GM23338 (cell line): Measurements from ENCODE around the gene UTS2. TPM values are rescaled to one million over a fixed set of nuclear protein-coding genes. Genes with fewer than 3 reads are reported as not detected.

ENCODE experiments used
- CREB1 ChIP-seq: fragments of 250-450 bp; sonication (Bioruptor Pico); IDR thresholded peaks from 2 replicates; pipeline ENCODE4 v1.5.0; 2020; ENCODE audit warnings: low read depth, mild to moderate bottlenecking, moderate library complexity
- EZH2 ChIP-seq: fragments of 200-600 bp; sonication (generic); IDR thresholded peaks from one replicate; pipeline ENCODE4 v1.8.0; 2017; ENCODE audit warnings: antibody characterized with exemption, mild to moderate bottlenecking, low read depth; ENCODE audit not compliant: unreplicated experiment
- JUNB ChIP-seq: IDR thresholded peaks from one replicate; pipeline ENCODE4 v1.6.1; 2016; ENCODE audit warnings: antibody characterized with exemption; ENCODE audit not compliant: unreplicated experiment
- NANOG ChIP-seq: IDR thresholded peaks from 2 replicates; pipeline ENCODE4 v1.6.1; 2016; ENCODE audit warnings: antibody characterized with exemption, borderline replicate concordance
- POLR2AphosphoS5 ChIP-seq: IDR thresholded peaks from 2 replicates; pipeline ENCODE4 v1.6.1; 2016; ENCODE audit warnings: antibody characterized with exemption, low read depth
- STAT1 ChIP-seq: IDR thresholded peaks from one replicate; pipeline ENCODE4 v1.6.1; 2016; ENCODE audit warnings: antibody characterized with exemption; ENCODE audit not compliant: unreplicated experiment
- ZNF114 ChIP-seq: fragments of 250-450 bp; sonication (Bioruptor Pico); IDR thresholded peaks from 2 replicates; pipeline ENCODE4 v1.5.0; 2020; ENCODE audit warnings: mild to moderate bottlenecking, moderate library complexity
- polyA plus RNA-seq: library from polyadenylated mRNA; unstranded; fragments of >200 nt; fragmentation: Nextera tagmentation; extraction: Ambion mirVana; gene quantifications from 2 replicates; pipeline ENCODE4 v1.2.1, GENCODE V29; 2016
- total RNA-seq: library from RNA; depleted of rRNA; stranded (reverse); fragments of >200 nt; shearing (Covaris generic); gene quantifications from 2 replicates; pipeline ENCODE4 v1.2.3, GENCODE V29; 2014
- TF ChIP-seq, protein P1 (sequence below): fragments of 250-450 bp; sonication (Bioruptor Pico); IDR thresholded peaks from 2 replicates; pipeline ENCODE4 v1.5.0; 2020; ENCODE audit warnings: mild to moderate bottlenecking, moderate library complexity
- TF ChIP-seq, protein P2 (sequence below): IDR thresholded peaks from 2 replicates; pipeline ENCODE4 v1.6.1; 2016; ENCODE audit warnings: antibody characterized with exemption
- TF ChIP-seq, protein P3 (sequence below): IDR thresholded peaks from one replicate; pipeline ENCODE4 v1.6.1; 2018; ENCODE audit warnings: antibody characterized with exemption; ENCODE audit not compliant: unreplicated experiment

The UTS2 gene
- total and polyA plus RNA-seq, 2 experiments from 2014 or later, result not detected

DNA sequence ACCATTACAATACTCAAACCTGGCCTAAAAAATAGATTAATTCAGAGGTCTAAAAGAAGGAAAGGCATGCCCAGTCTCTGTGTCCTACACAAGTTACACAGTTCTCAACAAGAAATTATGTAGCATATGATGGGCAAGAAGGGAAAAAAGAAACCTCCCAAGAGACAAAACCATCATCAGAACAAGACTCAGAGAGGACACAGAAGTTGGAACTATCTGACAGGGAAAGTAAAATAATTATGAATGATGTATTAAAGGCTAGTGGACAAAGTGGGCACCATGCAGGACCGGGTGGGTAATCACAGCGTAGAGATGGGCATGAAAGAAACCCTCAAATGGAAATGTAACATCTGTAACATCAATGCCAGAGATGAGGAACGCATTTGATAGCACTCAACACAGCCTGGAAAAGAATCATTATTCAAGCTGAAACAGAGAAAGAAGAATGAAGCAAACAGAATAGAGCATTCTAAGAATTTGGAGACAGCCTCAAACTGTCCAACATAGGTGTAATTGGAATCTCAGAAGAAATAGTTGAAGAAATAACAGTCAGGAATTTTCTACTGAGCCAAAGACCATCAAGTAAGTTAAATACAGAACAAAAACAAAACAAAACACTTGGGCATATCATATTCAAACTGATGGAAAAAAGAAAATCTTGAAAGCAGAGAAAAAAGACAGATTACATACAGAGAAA is 39.0 kb downstream of the UTS2 start (continued):
- TF ChIP-seq, protein P1, sequence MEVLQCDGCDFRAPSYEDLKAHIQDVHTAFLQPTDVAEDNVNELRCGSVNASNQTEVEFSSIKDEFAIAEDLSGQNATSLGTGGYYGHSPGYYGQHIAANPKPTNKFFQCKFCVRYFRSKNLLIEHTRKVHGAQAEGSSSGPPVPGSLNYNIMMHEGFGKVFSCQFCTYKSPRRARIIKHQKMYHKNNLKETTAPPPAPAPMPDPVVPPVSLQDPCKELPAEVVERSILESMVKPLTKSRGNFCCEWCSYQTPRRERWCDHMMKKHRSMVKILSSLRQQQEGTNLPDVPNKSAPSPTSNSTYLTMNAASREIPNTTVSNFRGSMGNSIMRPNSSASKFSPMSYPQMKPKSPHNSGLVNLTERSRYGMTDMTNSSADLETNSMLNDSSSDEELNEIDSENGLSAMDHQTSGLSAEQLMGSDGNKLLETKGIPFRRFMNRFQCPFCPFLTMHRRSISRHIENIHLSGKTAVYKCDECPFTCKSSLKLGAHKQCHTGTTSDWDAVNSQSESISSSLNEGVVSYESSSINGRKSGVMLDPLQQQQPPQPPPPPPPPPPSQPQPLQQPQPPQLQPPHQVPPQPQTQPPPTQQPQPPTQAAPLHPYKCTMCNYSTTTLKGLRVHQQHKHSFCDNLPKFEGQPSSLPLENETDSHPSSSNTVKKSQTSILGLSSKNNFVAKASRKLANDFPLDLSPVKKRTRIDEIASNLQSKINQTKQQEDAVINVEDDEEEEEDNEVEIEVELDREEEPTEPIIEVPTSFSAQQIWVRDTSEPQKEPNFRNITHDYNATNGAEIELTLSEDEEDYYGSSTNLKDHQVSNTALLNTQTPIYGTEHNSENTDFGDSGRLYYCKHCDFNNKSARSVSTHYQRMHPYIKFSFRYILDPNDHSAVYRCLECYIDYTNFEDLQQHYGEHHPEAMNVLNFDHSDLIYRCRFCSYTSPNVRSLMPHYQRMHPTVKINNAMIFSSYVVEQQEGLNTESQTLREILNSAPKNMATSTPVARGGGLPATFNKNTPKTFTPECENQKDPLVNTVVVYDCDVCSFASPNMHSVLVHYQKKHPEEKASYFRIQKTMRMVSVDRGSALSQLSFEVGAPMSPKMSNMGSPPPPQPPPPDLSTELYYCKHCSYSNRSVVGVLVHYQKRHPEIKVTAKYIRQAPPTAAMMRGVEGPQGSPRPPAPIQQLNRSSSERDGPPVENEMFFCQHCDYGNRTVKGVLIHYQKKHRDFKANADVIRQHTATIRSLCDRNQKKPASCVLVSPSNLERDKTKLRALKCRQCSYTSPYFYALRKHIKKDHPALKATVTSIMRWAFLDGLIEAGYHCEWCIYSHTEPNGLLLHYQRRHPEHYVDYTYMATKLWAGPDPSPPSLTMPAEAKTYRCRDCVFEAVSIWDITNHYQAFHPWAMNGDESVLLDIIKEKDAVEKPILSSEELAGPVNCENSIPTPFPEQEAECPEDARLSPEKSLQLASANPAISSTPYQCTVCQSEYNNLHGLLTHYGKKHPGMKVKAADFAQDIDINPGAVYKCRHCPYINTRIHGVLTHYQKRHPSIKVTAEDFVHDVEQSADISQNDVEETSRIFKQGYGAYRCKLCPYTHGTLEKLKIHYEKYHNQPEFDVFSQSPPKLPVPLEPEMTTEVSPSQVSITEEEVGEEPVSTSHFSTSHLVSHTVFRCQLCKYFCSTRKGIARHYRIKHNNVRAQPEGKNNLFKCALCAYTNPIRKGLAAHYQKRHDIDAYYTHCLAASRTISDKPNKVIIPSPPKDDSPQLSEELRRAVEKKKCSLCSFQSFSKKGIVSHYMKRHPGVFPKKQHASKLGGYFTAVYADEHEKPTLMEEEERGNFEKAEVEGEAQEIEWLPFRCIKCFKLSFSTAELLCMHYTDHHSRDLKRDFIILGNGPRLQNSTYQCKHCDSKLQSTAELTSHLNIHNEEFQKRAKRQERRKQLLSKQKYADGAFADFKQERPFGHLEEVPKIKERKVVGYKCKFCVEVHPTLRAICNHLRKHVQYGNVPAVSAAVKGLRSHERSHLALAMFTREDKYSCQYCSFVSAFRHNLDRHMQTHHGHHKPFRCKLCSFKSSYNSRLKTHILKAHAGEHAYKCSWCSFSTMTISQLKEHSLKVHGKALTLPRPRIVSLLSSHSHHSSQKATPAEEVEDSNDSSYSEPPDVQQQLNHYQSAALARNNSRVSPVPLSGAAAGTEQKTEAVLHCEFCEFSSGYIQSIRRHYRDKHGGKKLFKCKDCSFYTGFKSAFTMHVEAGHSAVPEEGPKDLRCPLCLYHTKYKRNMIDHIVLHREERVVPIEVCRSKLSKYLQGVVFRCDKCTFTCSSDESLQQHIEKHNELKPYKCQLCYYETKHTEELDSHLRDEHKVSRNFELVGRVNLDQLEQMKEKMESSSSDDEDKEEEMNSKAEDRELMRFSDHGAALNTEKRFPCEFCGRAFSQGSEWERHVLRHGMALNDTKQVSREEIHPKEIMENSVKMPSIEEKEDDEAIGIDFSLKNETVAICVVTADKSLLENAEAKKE, result no peak
- TF ChIP-seq POLR2AphosphoS5 (no peak), EZH2 (no peak), JUNB (no peak), CREB1 (CRISPR knock-in tag) (no peak), STAT1 (no peak), NANOG (no peak), ZNF114 (no peak)
- TF ChIP-seq, protein P2, sequence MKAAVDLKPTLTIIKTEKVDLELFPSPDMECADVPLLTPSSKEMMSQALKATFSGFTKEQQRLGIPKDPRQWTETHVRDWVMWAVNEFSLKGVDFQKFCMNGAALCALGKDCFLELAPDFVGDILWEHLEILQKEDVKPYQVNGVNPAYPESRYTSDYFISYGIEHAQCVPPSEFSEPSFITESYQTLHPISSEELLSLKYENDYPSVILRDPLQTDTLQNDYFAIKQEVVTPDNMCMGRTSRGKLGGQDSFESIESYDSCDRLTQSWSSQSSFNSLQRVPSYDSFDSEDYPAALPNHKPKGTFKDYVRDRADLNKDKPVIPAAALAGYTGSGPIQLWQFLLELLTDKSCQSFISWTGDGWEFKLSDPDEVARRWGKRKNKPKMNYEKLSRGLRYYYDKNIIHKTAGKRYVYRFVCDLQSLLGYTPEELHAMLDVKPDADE, result no peak
- TF ChIP-seq, protein P3, sequence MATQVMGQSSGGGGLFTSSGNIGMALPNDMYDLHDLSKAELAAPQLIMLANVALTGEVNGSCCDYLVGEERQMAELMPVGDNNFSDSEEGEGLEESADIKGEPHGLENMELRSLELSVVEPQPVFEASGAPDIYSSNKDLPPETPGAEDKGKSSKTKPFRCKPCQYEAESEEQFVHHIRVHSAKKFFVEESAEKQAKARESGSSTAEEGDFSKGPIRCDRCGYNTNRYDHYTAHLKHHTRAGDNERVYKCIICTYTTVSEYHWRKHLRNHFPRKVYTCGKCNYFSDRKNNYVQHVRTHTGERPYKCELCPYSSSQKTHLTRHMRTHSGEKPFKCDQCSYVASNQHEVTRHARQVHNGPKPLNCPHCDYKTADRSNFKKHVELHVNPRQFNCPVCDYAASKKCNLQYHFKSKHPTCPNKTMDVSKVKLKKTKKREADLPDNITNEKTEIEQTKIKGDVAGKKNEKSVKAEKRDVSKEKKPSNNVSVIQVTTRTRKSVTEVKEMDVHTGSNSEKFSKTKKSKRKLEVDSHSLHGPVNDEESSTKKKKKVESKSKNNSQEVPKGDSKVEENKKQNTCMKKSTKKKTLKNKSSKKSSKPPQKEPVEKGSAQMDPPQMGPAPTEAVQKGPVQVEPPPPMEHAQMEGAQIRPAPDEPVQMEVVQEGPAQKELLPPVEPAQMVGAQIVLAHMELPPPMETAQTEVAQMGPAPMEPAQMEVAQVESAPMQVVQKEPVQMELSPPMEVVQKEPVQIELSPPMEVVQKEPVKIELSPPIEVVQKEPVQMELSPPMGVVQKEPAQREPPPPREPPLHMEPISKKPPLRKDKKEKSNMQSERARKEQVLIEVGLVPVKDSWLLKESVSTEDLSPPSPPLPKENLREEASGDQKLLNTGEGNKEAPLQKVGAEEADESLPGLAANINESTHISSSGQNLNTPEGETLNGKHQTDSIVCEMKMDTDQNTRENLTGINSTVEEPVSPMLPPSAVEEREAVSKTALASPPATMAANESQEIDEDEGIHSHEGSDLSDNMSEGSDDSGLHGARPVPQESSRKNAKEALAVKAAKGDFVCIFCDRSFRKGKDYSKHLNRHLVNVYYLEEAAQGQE, result no peak
